Hepatocyte (in vitro differentiated cells): ENCODE results near the gene RUFY2. TPM values are rescaled to one million over a fixed set of nuclear protein-coding genes. Genes with fewer than 3 reads are reported as not detected.

Experiments used
- DNase-seq: peaks from one replicate; pipeline ENCODE4 v3.0.0-alpha.2; 2016; ENCODE audit warnings: low spot score
- H2AFZ ChIP-seq: fragments of 200-600 bp; sonication (generic); 2 replicates; pipeline ENCODE4 v1.6.0; 2016; ENCODE audit warnings: antibody characterized with exemption, mild to moderate bottlenecking
- H3K27ac ChIP-seq: fragments of 200-600 bp; sonication (generic); 2 replicates; pipeline ENCODE4 v1.5.1; 2016; ENCODE audit warnings: mild to moderate bottlenecking
- H3K27me3 ChIP-seq: fragments of 200-600 bp; sonication (generic); 2 replicates; pipeline ENCODE4 v1.6.1; 2016
- H3K36me3 ChIP-seq: fragments of 200-600 bp; sonication (generic); replicated peaks from 2 replicates; pipeline ENCODE4 v1.5.1; 2016; ENCODE audit warnings: low read depth; ENCODE audit not compliant: insufficient read depth
- H3K4me1 ChIP-seq: fragments of 200-600 bp; sonication (generic); 2 replicates; pipeline ENCODE4 v1.5.1; 2016; ENCODE audit warnings: mild to moderate bottlenecking, moderate library complexity; ENCODE audit not compliant: insufficient read depth
- H3K4me2 ChIP-seq: fragments of 200-600 bp; sonication (generic); 2 replicates; pipeline ENCODE4 v1.6.0; 2016
- H3K4me3 ChIP-seq: fragments of 200-600 bp; sonication (generic); 2 replicates; pipeline ENCODE4 v1.5.1; 2016; ENCODE audit warnings: mild to moderate bottlenecking
- H3K79me2 ChIP-seq: fragments of 200-600 bp; sonication (generic); 2 replicates; pipeline ENCODE4 v1.6.0; 2017; ENCODE audit warnings: mild to moderate bottlenecking
- H3K9me2 ChIP-seq: fragments of 200-600 bp; sonication (generic); replicated peaks from 2 replicates; pipeline ENCODE4 v1.6.0; 2017; ENCODE audit warnings: mild to moderate bottlenecking; ENCODE audit not compliant: insufficient read depth
- H3K9me3 ChIP-seq: fragments of 200-600 bp; sonication (generic); 2 replicates; pipeline ENCODE4 v1.5.1; 2016; ENCODE audit warnings: low read depth, mild to moderate bottlenecking
- H4K20me1 ChIP-seq: fragments of 200-600 bp; sonication (generic); 2 replicates; pipeline ENCODE4 v1.6.0; 2016; ENCODE audit warnings: mild to moderate bottlenecking; ENCODE audit not compliant: insufficient read depth, poor library complexity, severe bottlenecking
- CTCF ChIP-seq: fragments of 200-600 bp; sonication (generic); IDR thresholded peaks from 2 replicates; pipeline ENCODE4 v1.5.1; 2016; ENCODE audit warnings: antibody characterized with exemption, mild to moderate bottlenecking; ENCODE audit not compliant: poor library complexity
- EZH2 ChIP-seq: fragments of 200-600 bp; sonication (generic); IDR thresholded peaks from 2 replicates; pipeline ENCODE4 v1.6.1; 2016; ENCODE audit warnings: antibody characterized with exemption, mild to moderate bottlenecking, borderline replicate concordance
- EZH2phosphoT487 ChIP-seq: fragments of 200-600 bp; sonication (generic); IDR thresholded peaks from one replicate; pipeline ENCODE4 v1.6.1; 2018; ENCODE audit warnings: antibody characterized with exemption, mild to moderate bottlenecking, low read depth, moderate library complexity; ENCODE audit not compliant: unreplicated experiment, severe bottlenecking
- WGBS: methylation state at CpG from one replicate; pipeline ENCODE4 v1.1.6; 2016; ENCODE audit warnings: low lambda C conversion rate; ENCODE audit errors: missing lambda C conversion rate; 5-methylcytosine and 5-hydroxymethylcytosine counted together
- polyA plus RNA-seq: library from polyadenylated mRNA; unstranded; fragments of >200 nt; fragmentation: Nextera tagmentation; extraction: Ambion mirVana; gene quantifications from 2 replicates; pipeline ENCODE4 v1.2.1, GENCODE V29; 2016
- total RNA-seq: library from RNA; depleted of rRNA; stranded (reverse); fragments of >200 nt; gene quantifications from 2 replicates; pipeline ENCODE4 v1.2.3, GENCODE V29; 2014

Gene RUFY2
- total and polyA plus RNA-seq, 2 experiments from 2014 or later = 11.5 to 19.0 TPM

- WGBS = 95% methylated on average over 3 of the region's 3 CpGs
- Histone ChIP-seq H2AFZ (no peak overlapping the region), H4K20me1 (peaks cover 44% of the 10 kb centered on the region), H3K4me3 (no peak overlapping the region), H3K4me1 (peaks cover 2% of the 10 kb centered on the region), H3K4me2 (no peak overlapping the region), H3K9me2 (no peaks in the 10 kb centered on the region), H3K27ac (no peak overlapping the region), H3K27me3 (no peaks in the 10 kb centered on the region), H3K79me2 (peaks cover 38% of the 10 kb centered on the region), H3K9me3 (no peaks in the 10 kb centered on the region), H3K36me3 (no peaks in the 10 kb centered on the region)
- no peak for TF ChIP-seq EZH2
- TF ChIP-seq CTCF = no peak
- TF ChIP-seq EZH2phosphoT487 = no peak
- no peak for DNase-seq
Measured at GRCh38 chr10:68342909-68343516, 64.1 kb downstream of the RUFY2 start.

GRCh38 chr10:68340358-68341080 is 66.6 kb downstream of the RUFY2 start:
- Histone ChIP-seq H2AFZ (no peak overlapping the region), H3K4me1 (peaks cover 25% of the 10 kb centered on the region), H3K4me2 (no peak overlapping the region), H3K4me3 (no peak overlapping the region), H3K9me2 (no peaks in the 10 kb centered on the region), H3K27ac (no peak overlapping the region), H4K20me1 (peaks cover 69% of the 10 kb centered on the region), H3K27me3 (no peaks in the 10 kb centered on the region), H3K36me3 (no peaks in the 10 kb centered on the region), H3K79me2 (peaks cover 62% of the 10 kb centered on the region), H3K9me3 (no peaks in the 10 kb centered on the region)
- TF ChIP-seq CTCF = no peak
- TF ChIP-seq EZH2 = no peak
- TF ChIP-seq EZH2phosphoT487 = no peak
- 90% methylated on average over 8 of the region's 8 CpGs for WGBS
- no peak for DNase-seq

GRCh38 chr10:68336754-68337351 is 70.2 kb downstream of the RUFY2 start:
- Histone ChIP-seq H3K79me2 (peaks cover 98% of the 10 kb centered on the region), H3K27me3 (no peaks in the 10 kb centered on the region), H3K36me3 (no peaks in the 10 kb centered on the region), H3K9me2 (no peaks in the 10 kb centered on the region), H3K4me1 (peaks cover 28% of the 10 kb centered on the region), H3K27ac (no peak overlapping the region), H2AFZ (no peak overlapping the region), H4K20me1 (peaks cover 89% of the 10 kb centered on the region), H3K9me3 (no peaks in the 10 kb centered on the region), H3K4me2 (peak overlapping the region; percentile 84), H3K4me3 (peak overlapping the region; percentile 8)
- no peak for DNase-seq
- TF ChIP-seq CTCF = no peak
- TF ChIP-seq EZH2 = no peak
- no peak for TF ChIP-seq EZH2phosphoT487
- WGBS = 88% methylated on average over 7 of the region's 7 CpGs
